Measurements from ENCODE around the gene PCBP3.

Gene PCBP3

GRCh38 chr21:45908536-45909237, 265.2 kb downstream of the PCBP3 start:
- H3K9me3 ChIP-seq (ENCODE audit: severe bottlenecking) = no peaks in the 10 kb centered on the region
- no peaks in the 10 kb centered on the region for H3K27me3 ChIP-seq (ENCODE audit: insufficient read depth, low read depth, severe bottlenecking)
- TF ChIP-seq, protein P1, sequence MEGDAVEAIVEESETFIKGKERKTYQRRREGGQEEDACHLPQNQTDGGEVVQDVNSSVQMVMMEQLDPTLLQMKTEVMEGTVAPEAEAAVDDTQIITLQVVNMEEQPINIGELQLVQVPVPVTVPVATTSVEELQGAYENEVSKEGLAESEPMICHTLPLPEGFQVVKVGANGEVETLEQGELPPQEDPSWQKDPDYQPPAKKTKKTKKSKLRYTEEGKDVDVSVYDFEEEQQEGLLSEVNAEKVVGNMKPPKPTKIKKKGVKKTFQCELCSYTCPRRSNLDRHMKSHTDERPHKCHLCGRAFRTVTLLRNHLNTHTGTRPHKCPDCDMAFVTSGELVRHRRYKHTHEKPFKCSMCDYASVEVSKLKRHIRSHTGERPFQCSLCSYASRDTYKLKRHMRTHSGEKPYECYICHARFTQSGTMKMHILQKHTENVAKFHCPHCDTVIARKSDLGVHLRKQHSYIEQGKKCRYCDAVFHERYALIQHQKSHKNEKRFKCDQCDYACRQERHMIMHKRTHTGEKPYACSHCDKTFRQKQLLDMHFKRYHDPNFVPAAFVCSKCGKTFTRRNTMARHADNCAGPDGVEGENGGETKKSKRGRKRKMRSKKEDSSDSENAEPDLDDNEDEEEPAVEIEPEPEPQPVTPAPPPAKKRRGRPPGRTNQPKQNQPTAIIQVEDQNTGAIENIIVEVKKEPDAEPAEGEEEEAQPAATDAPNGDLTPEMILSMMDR (IDR thresholded peaks at IDR 0.05; ENCODE audit: low read depth, low read length) = no peak
- DNase-seq = no peak
- no peaks in the 10 kb centered on the region; the same call in 1 of the 2 replicates for H3K36me3 ChIP-seq
- H3K4me3 ChIP-seq (ENCODE audit: low read depth, low read length) = no peak overlapping the region
- no peak overlapping the region for H3K27ac ChIP-seq

DNA sequence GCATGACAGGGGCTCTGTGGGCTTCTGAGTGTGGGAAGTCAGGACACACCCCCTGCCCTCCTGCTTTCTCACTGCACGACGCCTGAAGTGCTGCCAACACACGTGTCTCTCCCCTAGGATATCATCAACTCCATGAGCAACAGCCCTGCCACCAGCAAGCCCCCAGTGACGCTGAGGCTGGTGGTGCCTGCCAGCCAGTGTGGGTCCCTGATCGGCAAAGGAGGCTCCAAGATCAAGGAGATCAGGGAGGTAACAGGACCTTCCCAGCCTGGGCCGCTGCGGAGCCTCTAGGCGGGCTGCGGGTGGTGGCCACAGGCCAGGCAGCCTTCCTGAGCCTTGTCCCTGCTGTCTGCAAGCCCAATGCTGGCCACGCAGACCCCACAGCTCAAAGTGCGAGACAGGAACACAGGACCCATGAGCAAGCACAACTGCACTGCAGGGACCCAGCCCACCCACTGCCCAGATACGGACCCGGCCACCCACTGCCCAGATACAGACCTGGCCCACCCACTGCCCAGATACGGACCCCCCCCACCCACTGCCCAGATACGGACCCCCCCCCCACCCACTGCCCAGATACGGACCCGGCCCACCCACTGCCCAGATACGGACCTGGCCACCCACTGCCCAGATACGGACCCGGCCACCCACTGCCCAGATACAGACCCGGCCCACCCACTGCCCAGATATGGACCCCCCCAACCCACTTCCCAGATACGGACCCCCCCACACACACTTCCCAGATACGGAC, 265.9 kb downstream of the PCBP3 start:
- no peak overlapping the region for H3K27ac ChIP-seq
- H3K36me3 ChIP-seq = no peaks in the 10 kb centered on the region
- H3K9me3 ChIP-seq (ENCODE audit: severe bottlenecking) = no peaks in the 10 kb centered on the region
- H3K27me3 ChIP-seq (ENCODE audit: insufficient read depth, low read depth, severe bottlenecking) = no peaks in the 10 kb centered on the region
- DNase-seq = no peak
- TF ChIP-seq, protein P1 (IDR thresholded peaks at IDR 0.05; ENCODE audit: low read depth, low read length) = no peak
- no peak overlapping the region for H3K4me3 ChIP-seq (ENCODE audit: low read depth, low read length)

DNA sequence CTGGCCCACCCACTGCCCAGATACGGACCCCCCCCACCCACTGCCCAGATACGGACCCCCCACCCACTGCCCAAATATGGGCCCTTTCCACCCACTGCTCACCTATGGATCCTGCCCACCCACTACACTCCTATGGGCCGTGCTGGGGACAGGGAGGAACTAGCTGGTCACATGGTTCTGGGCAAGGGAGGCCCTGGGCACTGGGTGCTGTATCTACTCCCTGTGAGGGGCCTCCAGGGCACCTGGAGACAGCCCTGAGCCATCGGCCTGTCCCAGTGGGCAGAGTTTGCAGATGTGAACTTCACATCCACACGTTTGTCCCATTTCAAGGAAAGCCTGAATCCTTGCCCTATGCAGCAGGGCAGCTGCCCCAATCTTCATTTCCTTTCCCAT, 266.6 kb downstream of the PCBP3 start:
- no peak for DNase-seq
- H3K4me3 ChIP-seq (ENCODE audit: low read depth, low read length) = no peak overlapping the region
- TF ChIP-seq, protein P1 (IDR thresholded peaks at IDR 0.05; ENCODE audit: low read depth, low read length) = no peak
- H3K36me3 ChIP-seq = no peaks in the 10 kb centered on the region
- no peaks in the 10 kb centered on the region for H3K9me3 ChIP-seq (ENCODE audit: severe bottlenecking)
- H3K27ac ChIP-seq = no peak overlapping the region
- H3K27me3 ChIP-seq (ENCODE audit: insufficient read depth, low read depth, severe bottlenecking) = no peaks in the 10 kb centered on the region

DNA sequence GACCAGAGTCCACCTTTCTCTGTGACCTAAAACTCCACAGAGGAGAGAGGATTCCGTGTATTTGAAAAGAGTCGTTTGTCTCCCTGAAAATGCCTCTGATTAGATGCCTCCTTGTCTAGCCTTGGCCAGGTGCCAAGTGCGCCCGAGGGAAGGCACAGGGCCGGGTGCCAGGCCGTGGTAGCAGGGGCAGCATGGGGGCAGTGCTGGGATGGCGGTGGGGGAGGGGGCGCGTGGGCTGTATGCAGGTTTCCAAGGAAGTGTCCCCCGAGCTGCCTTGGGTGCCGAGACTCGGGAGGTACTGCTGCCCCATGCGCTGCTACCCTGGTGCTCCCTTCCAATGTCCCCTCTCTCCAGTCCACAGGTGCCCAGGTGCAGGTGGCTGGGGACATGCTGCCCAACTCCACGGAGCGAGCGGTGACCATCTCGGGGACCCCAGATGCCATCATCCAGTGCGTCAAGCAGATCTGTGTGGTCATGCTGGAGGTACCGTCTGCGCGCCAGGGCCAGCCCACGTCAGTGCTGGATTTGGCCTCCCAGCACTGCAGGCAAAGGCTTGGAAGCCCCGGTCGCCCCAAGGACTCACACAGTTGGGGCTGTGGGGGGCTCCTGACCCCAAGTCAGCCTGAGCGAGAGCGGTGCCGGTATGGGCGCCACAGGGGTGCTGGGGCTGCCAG, 267.2 kb downstream of the PCBP3 start:
- H3K4me3 ChIP-seq (ENCODE audit: low read depth, low read length) = no peak overlapping the region
- TF ChIP-seq, protein P1 (IDR thresholded peaks at IDR 0.05; ENCODE audit: low read depth, low read length) = no peak
- H3K36me3 ChIP-seq = no peaks in the 10 kb centered on the region
- H3K27me3 ChIP-seq (ENCODE audit: insufficient read depth, low read depth, severe bottlenecking) = no peaks in the 10 kb centered on the region
- no peak for DNase-seq
- H3K27ac ChIP-seq = no peak overlapping the region
- no peaks in the 10 kb centered on the region for H3K9me3 ChIP-seq (ENCODE audit: severe bottlenecking)

DNA sequence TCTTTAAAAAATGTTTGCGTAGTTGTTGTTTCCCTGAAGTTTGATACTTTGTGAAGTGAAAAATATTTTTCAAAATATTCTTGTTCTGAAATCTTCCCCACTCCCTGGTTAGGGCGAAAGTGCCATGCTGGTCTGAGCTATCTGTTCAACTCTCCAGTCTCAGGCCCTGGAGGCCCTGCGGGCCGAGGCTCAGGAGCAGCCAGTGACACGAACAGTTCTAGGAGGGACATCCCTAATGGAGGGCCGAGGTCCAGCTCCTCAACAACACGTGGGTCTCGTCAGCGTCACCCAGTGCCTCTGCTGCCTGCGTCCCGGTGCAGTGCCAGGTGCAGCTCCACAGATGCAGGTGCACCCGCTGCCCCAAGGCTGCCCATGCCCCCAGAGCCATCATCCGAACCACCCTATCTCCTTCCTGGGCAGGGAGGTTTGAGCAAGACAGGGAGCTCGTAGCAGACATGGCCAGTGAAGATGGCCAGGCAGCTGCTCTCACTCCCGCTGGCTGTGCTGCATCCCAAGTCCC, 268.3 kb downstream of the PCBP3 start:
- DNase-seq = no peak
- TF ChIP-seq, protein P1 (IDR thresholded peaks at IDR 0.05; ENCODE audit: low read depth, low read length) = no peak
- no peak overlapping the region for H3K4me3 ChIP-seq (ENCODE audit: low read depth, low read length)
- H3K27ac ChIP-seq = no peak overlapping the region
- no peaks in the 10 kb centered on the region for H3K27me3 ChIP-seq (ENCODE audit: insufficient read depth, low read depth, severe bottlenecking)
- no peaks in the 10 kb centered on the region for H3K36me3 ChIP-seq
- H3K9me3 ChIP-seq (ENCODE audit: severe bottlenecking) = no peaks in the 10 kb centered on the region

All from WERI-Rb-1 (cell line).